HepG2 (cell line): ENCODE measurements around the gene ZNF264. TPM values are rescaled to one million over a fixed set of nuclear protein-coding genes. Genes with fewer than 3 reads are reported as not detected.

Source experiments
- CEBPG ChIP-seq: IDR thresholded peaks from 2 replicates; pipeline ENCODE4 v1.6.1; 2016
- CENPX ChIP-seq: sonication (generic); formaldehyde crosslinking; IDR thresholded peaks from 2 replicates; pipeline ENCODE4 v1.9.0; 2021; ENCODE audit warnings: mild to moderate bottlenecking, missing genetic modification reagents, moderate library complexity
- EEA1 ChIP-seq: sonication (generic); formaldehyde crosslinking; IDR thresholded peaks from 2 replicates; pipeline ENCODE4 v1.5.1; 2020; ENCODE audit warnings: mild to moderate bottlenecking, missing genetic modification reagents, borderline replicate concordance
- FIP1L1 ChIP-seq: fragments of 200-400 bp; formaldehyde crosslinking; IDR thresholded peaks from 2 replicates; pipeline ENCODE4 v1.6.1; 2018; ENCODE audit warnings: low read depth, mild to moderate bottlenecking, low read length, moderate library complexity, borderline replicate concordance; ENCODE audit not compliant: insufficient read depth
- MEIS2 ChIP-seq: sonication (generic); formaldehyde crosslinking; IDR thresholded peaks from 2 replicates; pipeline ENCODE4 v1.9.0; 2021; ENCODE audit warnings: mild to moderate bottlenecking, missing genetic modification reagents
- MLLT10 ChIP-seq: sonication (generic); formaldehyde crosslinking; IDR thresholded peaks from 2 replicates; pipeline ENCODE4 v1.4.0; 2020; ENCODE audit warnings: missing genetic modification reagents
- MNT ChIP-seq: fragments of 450-650 bp; IDR thresholded peaks from 2 replicates; pipeline ENCODE4 v1.6.1; 2016
- MTERF4 ChIP-seq: sonication (generic); formaldehyde crosslinking; IDR thresholded peaks from 2 replicates; pipeline ENCODE4 v1.8.0; 2023; ENCODE audit warnings: mild to moderate bottlenecking, missing genetic modification reagents
- NFYC ChIP-seq: IDR thresholded peaks from 2 replicates; pipeline ENCODE4 v1.6.1; 2016; ENCODE audit warnings: missing genetic modification reagents, missing compliant biosample characterization
- SIN3B ChIP-seq: fragments of 150-350 bp; IDR thresholded peaks from 2 replicates; pipeline ENCODE4 v1.6.1; 2014; ENCODE audit warnings: low read length
- SIX1 ChIP-seq: sonication (generic); formaldehyde crosslinking; IDR thresholded peaks from 2 replicates; pipeline ENCODE4 v1.4.0; 2020; ENCODE audit warnings: missing genetic modification reagents, borderline replicate concordance
- SIX4 ChIP-seq: sonication (generic); formaldehyde crosslinking; IDR thresholded peaks from 2 replicates; pipeline ENCODE4 v1.4.0; 2020; ENCODE audit warnings: missing genetic modification reagents
- TFE3 ChIP-seq: IDR thresholded peaks from 2 replicates; pipeline ENCODE4 v1.6.1; 2016
- ZBTB7B ChIP-seq: sonication (generic); formaldehyde crosslinking; IDR thresholded peaks from 2 replicates; pipeline ENCODE4 v1.4.0; 2020; ENCODE audit warnings: missing genetic modification reagents
- ZFX ChIP-seq: sonication (generic); formaldehyde crosslinking; IDR thresholded peaks from 2 replicates; pipeline ENCODE4 v1.4.0; 2020; ENCODE audit warnings: mild to moderate bottlenecking, low read depth, missing genetic modification reagents, moderate library complexity
- ZNF761 ChIP-seq: sonication (generic); formaldehyde crosslinking; conservative IDR thresholded peaks from 2 replicates; pipeline ENCODE4 v1.4.0; 2020; ENCODE audit warnings: mild to moderate bottlenecking, missing genetic modification reagents
- ZNF879 ChIP-seq: sonication (generic); formaldehyde crosslinking; IDR thresholded peaks from 2 replicates; pipeline ENCODE4 v1.8.1; 2023; ENCODE audit warnings: missing genetic modification reagents
- ZSCAN30 ChIP-seq: sonication (generic); formaldehyde crosslinking; IDR thresholded peaks from 2 replicates; pipeline ENCODE4 v1.5.0; 2020; ENCODE audit warnings: mild to moderate bottlenecking, missing genetic modification reagents
- polyA plus RNA-seq, 8 experiments: library from polyadenylated mRNA; depleted of rRNA in 3 of 8; stranded (reverse) in 7 of 8; unstranded in 1 of 8; fragments of >200 nt; fragmentation: Illumina TruSeq in 4 of 8; extraction: Trizol in 4 of 8; gene quantifications; 2 replicates each; pipeline versions ENCODE4 v1.2.1 to v1.2.3, GENCODE V29; 2011 to 2016; ENCODE audit warnings: low read depth in 4 of 8, missing spikeins in 1 of 8, mixed read lengths in 1 of 8; ENCODE audit not compliant: insufficient read depth in 1 of 8
- total RNA-seq, 5 experiments: library from RNA; depleted of rRNA; stranded (reverse); fragments of >200 nt; fragmentation: Illumina TruSeq; extraction: Trizol; gene quantifications; 2 replicates each; pipeline ENCODE4 v1.2.3, GENCODE V29; 2016; ENCODE audit warnings: low read depth in 1 of 5
- TF ChIP-seq, protein P1 (sequence below): sonication (generic); formaldehyde crosslinking; IDR thresholded peaks from 2 replicates; pipeline ENCODE4 v1.4.0; 2020; ENCODE audit warnings: mild to moderate bottlenecking, missing genetic modification reagents
- TF ChIP-seq, protein P2 (sequence below): sonication (generic); formaldehyde crosslinking; IDR thresholded peaks from 2 replicates; pipeline ENCODE4 v1.5.0; 2020; ENCODE audit warnings: missing genetic modification reagents
- TF ChIP-seq, protein P3 (sequence below): sonication (generic); formaldehyde crosslinking; conservative IDR thresholded peaks from 2 replicates; pipeline ENCODE4 v1.4.0; 2020; ENCODE audit warnings: missing genetic modification reagents

ZNF264 gene
- total and polyA plus RNA-seq, 2 of the 13 experiments (the other 11 are each of a cell fraction or from before 2014, with no cell fraction given) = 3.5 to 17.6 TPM

DNA sequence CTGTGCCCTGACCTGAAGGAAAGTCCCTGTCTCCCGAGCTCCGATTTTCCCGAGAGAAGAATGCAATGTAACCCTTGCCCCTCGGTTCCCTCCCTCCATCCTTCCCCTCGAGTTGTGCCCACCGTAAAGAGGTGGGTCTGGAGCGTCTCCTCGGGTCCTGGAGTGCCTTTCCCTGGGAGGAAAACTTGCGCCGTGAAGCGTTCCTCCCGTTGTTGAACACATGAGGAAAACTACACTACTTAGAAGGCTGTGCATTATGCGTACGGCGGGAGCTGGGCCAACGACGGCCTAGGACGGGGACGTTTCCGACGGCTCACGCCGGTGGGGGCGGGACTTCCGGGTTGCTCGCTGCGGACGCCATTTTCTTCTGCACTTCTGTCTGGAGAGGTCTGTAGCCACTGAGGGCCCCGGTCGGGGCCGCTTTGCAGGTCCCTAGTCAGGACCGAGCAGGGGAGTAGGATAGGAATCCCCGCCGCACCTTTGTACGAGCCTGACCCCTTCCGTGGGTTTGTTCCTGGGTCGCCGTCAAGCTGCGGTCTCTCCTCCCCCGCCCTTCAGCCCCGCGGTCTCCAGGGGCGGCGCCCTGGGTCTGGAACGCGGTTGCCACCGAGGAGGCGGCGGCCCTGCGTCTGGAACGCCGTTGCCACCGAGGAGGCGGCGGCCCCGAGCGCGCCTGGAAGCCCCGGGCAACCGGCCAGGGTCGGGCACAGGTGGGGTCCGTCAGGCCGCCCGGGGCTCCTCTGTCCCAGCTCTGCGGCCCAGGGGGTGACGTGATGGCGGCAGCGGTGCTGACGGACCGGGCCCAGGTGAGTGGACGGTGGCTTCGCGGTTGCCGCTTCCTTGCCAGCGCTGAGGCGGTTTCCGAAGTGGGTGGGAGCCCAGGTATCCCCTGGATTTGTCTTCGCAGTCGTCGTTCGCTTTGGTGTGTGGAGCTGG, at the start of gene ZNF264 (continued):
- TF ChIP-seq ZBTB7B (CRISPR knock-in tag) (no peak), NFYC (CRISPR knock-in tag) (peak; percentile 27; the same call in 1 of the 2 replicates), EEA1 (CRISPR knock-in tag) (no peak), ZSCAN30 (CRISPR knock-in tag) (no peak), CENPX (CRISPR knock-in tag) (no peak), SIX4 (CRISPR knock-in tag) (no peak), CEBPG (no peak), ZFX (CRISPR knock-in tag) (peak; percentile 88), ZNF879 (no peak), SIX1 (no peak), MLLT10 (no peak), MTERF4 (no peak), MNT (no peak), ZNF761 (peak; percentile 54), TFE3 (CRISPR knock-in tag) (no peak), FIP1L1 (no peak), SIN3B (no peak), MEIS2 (no peak; the same call in 1 of the 2 replicates)
- TF ChIP-seq, protein P1, sequence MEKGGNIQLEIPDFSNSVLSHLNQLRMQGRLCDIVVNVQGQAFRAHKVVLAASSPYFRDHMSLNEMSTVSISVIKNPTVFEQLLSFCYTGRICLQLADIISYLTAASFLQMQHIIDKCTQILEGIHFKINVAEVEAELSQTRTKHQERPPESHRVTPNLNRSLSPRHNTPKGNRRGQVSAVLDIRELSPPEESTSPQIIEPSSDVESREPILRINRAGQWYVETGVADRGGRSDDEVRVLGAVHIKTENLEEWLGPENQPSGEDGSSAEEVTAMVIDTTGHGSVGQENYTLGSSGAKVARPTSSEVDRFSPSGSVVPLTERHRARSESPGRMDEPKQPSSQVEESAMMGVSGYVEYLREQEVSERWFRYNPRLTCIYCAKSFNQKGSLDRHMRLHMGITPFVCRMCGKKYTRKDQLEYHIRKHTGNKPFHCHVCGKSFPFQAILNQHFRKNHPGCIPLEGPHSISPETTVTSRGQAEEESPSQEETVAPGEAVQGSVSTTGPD (CRISPR knock-in tag) = no peak
- TF ChIP-seq, protein P2, sequence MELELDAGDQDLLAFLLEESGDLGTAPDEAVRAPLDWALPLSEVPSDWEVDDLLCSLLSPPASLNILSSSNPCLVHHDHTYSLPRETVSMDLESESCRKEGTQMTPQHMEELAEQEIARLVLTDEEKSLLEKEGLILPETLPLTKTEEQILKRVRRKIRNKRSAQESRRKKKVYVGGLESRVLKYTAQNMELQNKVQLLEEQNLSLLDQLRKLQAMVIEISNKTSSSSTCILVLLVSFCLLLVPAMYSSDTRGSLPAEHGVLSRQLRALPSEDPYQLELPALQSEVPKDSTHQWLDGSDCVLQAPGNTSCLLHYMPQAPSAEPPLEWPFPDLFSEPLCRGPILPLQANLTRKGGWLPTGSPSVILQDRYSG (CRISPR knock-in tag) = no peak
- TF ChIP-seq, protein P3, sequence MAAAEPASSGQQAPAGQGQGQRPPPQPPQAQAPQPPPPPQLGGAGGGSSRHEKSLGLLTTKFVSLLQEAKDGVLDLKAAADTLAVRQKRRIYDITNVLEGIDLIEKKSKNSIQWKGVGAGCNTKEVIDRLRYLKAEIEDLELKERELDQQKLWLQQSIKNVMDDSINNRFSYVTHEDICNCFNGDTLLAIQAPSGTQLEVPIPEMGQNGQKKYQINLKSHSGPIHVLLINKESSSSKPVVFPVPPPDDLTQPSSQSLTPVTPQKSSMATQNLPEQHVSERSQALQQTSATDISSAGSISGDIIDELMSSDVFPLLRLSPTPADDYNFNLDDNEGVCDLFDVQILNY (CRISPR knock-in tag) = no peak
